ENCODE data around the gene ABCB10.
"Not testable (repeated sequence)": the region's sequence is repeated elsewhere in the genome, so short reads cannot be mapped to it uniquely, and the experiment has no call there.

ABCB10 gene

GRCh38 chr1:229596925-229597699 is 38.6 kb upstream of the ABCB10 start:
- TF ChIP-seq CTCF (IDR thresholded peaks at IDR 0.05; ENCODE audit: low read depth, low read length, missing control alignments) = no peak
- no peak overlapping the region for H3K4me3 ChIP-seq (ENCODE audit: low read depth, low read length)
- no peak for DNase-seq (ENCODE audit: low read depth)

- H3K4me3 ChIP-seq (ENCODE audit: low read depth, low read length); DNase-seq (ENCODE audit: low read depth): not testable (repeated sequence)
Measured at GRCh38 chr1:229595876-229596275, 37.4 kb upstream of the ABCB10 start.

- H3K4me3 ChIP-seq (ENCODE audit: low read depth, low read length) = no peak overlapping the region
- no peak for TF ChIP-seq CTCF (IDR thresholded peaks at IDR 0.05; ENCODE audit: low read depth, low read length, missing control alignments)
- no peak for DNase-seq (ENCODE audit: low read depth)
Measured at GRCh38 chr1:229594227-229595008, 35.9 kb upstream of the ABCB10 start.

- H3K4me3 ChIP-seq (ENCODE audit: low read depth, low read length) = no peak overlapping the region
- no peak for DNase-seq (ENCODE audit: low read depth)
- TF ChIP-seq CTCF (IDR thresholded peaks at IDR 0.05; ENCODE audit: low read depth, low read length, missing control alignments) = no peak
Measured at GRCh38 chr1:229593800-229594199, 35.3 kb upstream of the ABCB10 start.

- no peak for TF ChIP-seq CTCF (IDR thresholded peaks at IDR 0.05; ENCODE audit: low read depth, low read length, missing control alignments)
- H3K4me3 ChIP-seq (ENCODE audit: low read depth, low read length) = no peak overlapping the region
- DNase-seq (ENCODE audit: low read depth) = no peak
Measured at GRCh38 chr1:229590119-229590518, 31.6 kb upstream of the ABCB10 start.

- DNase-seq (ENCODE audit: low read depth) = no peak
- TF ChIP-seq CTCF (IDR thresholded peaks at IDR 0.05; ENCODE audit: low read depth, low read length, missing control alignments) = no peak
- H3K4me3 ChIP-seq (ENCODE audit: low read depth, low read length) = no peak overlapping the region
Measured at GRCh38 chr1:229585338-229585737, 26.8 kb upstream of the ABCB10 start.

GRCh38 chr1:229582715-229583114 is 24.2 kb upstream of the ABCB10 start:
- no peak for DNase-seq (ENCODE audit: low read depth)
- H3K4me3 ChIP-seq (ENCODE audit: low read depth, low read length) = no peak overlapping the region

More at GRCh38 chr1:229582715-229583114, 24.2 kb upstream of the ABCB10 start:
- no peak for TF ChIP-seq CTCF (IDR thresholded peaks at IDR 0.05; ENCODE audit: low read depth, low read length, missing control alignments)

All from GM12864 (cell line).